Coronary artery (tissue), 2 donors: ENCODE results near the gene TMEM141.
"Not testable (repeated sequence)": the region's sequence is repeated elsewhere in the genome, so short reads cannot be mapped to it uniquely, and the experiment has no call there.

Experiments used
- DNase-seq: peaks from one replicate; pipeline ENCODE4 v3.0.0-alpha.2; 2017; ENCODE audit warnings: low spot score
- H3K27ac ChIP-seq, 2 donors: fragments of 200-600 bp; sonication (generic); one replicate each; pipeline ENCODE4 v1.5.1; 2016 to 2019
- H3K4me3 ChIP-seq: fragments of 200-600 bp; sonication (generic); 2 replicates; pipeline ENCODE4 v1.5.1; 2016; ENCODE audit warnings: mild to moderate bottlenecking, moderate library complexity
- TF ChIP-seq, protein P1 (sequence below): fragments of 200-600 bp; sonication (generic); IDR thresholded peaks from one replicate; pipeline ENCODE4 v1.5.1; 2019; ENCODE audit warnings: antibody characterized with exemption

The TMEM141 gene

DNA sequence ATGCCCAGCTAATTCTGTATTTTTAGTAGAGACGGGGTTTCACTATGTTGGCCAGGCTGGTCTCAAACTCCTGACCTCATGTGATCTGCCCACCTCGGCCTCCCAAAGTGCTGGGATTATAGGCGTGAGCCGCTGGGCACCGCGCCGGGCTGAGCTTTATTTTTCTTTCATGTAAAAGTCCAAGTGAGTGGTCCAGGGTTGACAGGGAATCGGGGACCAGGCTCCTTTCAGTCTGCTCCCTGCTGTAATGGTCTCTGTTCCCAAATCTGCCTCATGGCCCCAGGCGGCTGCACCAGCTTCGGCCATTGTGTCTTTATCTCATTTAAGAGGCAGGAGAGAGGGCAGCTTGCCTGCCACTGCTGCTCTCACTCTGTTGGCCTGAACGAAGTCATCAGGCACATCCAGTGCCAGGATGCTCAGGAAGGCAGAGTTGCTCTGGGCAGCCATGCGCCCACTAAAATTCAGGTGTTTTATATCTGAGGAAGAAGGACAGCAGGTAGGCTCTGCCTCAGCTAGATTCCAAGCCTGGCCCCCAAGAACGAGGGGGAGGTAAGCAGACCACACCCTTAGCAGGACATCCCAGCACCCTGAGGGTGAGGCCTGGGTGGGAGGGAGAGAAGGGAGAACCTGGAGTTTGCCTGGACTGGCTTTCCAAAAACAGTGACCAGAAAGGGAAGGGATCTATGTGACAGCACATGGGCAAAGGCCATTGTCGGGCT is 3.3 kb downstream of the TMEM141 start:
- H3K4me3 ChIP-seq: no peak overlapping the region
- DNase-seq: no peak
- TF ChIP-seq, protein P1, sequence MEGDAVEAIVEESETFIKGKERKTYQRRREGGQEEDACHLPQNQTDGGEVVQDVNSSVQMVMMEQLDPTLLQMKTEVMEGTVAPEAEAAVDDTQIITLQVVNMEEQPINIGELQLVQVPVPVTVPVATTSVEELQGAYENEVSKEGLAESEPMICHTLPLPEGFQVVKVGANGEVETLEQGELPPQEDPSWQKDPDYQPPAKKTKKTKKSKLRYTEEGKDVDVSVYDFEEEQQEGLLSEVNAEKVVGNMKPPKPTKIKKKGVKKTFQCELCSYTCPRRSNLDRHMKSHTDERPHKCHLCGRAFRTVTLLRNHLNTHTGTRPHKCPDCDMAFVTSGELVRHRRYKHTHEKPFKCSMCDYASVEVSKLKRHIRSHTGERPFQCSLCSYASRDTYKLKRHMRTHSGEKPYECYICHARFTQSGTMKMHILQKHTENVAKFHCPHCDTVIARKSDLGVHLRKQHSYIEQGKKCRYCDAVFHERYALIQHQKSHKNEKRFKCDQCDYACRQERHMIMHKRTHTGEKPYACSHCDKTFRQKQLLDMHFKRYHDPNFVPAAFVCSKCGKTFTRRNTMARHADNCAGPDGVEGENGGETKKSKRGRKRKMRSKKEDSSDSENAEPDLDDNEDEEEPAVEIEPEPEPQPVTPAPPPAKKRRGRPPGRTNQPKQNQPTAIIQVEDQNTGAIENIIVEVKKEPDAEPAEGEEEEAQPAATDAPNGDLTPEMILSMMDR: no peak
- H3K27ac ChIP-seq: no peak overlapping the region

DNA sequence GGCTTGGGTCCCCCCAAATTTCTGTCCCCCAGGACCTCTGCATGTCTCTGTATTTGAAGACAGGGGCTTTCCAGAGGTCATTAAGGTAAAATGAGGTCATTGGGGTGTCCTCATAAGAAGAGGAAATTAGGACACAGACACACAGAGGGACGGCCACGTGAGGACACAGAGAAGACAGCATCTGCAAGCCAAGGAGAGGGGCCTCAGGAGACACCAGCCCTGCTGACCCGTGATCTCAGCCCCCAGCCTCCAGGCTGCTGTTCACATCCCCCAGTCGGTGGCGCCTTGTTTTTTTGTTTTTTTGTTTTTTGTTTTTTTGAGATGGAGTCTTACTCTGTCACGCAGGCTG is 3.8 kb downstream of the TMEM141 start:
- Histone ChIP-seq H3K27ac (no peak overlapping the region), H3K4me3 (no peak overlapping the region)
- TF ChIP-seq, protein P1: no peak
- no peak for DNase-seq

DNA sequence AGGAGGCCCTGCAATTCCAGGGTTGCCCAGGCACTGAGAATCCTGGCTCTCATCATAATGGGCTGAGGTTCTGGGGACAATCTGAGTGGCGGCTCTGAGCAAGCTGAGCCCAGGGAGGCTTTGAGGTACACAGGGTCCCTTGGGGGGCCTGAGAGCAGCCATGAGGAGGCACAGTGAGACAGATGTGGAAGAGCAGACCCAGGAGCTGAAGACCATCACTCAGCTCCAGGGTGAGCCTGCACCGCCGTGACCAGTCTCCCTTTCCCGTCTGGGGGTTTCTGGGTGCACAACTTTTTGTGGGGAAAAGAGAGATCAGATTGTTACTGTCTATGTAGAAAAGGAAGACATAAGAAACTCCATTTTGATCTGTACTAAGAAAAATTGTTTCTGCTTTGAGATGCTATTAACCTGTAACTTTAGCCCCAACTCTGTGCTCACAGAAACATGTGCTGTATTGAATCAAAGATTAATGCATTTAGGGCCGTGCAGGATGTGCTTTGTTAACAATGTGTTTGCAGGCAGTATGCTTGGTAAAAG is 5.2 kb downstream of the TMEM141 start, which contains the start of gene CCDC183:
TSS of gene CCDC183 (plus strand) at position 101 of the 537 bp plus-strand sequence. CDS start at position 161, 60 bp downstream.
- Histone ChIP-seq H3K27ac (no peak within 1 kb of the TSS), H3K4me3 (no peak within 1 kb of the TSS)
- TF ChIP-seq, protein P1: no peak
- DNase-seq: no peak

DNA sequence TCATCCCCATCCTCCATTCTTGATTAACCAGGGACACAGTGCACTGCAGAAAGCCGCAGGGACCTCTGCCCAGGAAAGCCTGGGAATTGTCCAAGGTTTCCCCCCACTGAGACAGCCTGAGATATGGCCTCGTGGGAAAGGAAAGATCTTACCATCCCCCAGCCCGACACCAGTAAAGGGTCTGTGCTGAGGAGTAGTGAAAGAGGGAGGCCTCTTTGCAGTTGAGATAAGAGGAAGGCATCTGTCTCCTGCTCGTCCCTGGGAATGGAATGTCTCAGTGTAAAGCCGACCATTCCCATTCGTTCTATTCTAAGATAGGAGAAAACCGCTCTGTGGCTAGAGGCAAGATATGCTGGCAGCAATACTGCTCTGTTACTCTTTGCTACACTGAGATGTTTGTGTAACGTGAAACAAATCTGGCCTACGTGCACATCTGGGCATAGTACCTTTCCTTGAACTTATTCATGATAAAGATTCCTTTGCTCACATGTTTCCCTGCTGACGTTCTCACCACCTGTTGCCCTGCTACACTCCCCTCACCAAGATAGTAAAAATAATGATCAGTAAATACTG is 5.7 kb downstream of the TMEM141 start:
- not testable (repeated sequence) for H3K27ac ChIP-seq, DNase-seq

DNA sequence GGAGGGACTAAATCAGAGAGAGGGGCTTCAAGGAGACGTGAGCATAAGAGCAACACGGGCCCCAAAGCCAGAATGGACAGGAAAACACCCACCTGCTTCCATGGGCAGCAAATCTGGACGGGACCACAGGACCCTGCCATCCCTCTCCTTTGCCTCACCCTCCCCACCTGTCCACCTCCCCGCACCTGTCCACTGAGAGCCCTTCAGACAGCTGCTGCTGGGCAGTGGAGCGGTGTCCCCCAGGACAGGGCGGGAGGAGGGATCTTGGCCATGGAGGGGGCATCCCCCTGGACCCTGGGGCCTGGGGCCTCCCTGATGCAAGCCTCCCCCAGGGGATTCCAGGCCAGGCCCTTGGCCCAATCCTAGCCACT is 7.5 kb downstream of the TMEM141 start:
- Histone ChIP-seq H3K4me3 (no peak overlapping the region), H3K27ac (no peak overlapping the region)
- TF ChIP-seq, protein P1: no peak
- no peak for DNase-seq

More for the DNA sequence above, 5.7 kb downstream of the TMEM141 start:
- H3K4me3 ChIP-seq: not testable (repeated sequence)

DNA sequence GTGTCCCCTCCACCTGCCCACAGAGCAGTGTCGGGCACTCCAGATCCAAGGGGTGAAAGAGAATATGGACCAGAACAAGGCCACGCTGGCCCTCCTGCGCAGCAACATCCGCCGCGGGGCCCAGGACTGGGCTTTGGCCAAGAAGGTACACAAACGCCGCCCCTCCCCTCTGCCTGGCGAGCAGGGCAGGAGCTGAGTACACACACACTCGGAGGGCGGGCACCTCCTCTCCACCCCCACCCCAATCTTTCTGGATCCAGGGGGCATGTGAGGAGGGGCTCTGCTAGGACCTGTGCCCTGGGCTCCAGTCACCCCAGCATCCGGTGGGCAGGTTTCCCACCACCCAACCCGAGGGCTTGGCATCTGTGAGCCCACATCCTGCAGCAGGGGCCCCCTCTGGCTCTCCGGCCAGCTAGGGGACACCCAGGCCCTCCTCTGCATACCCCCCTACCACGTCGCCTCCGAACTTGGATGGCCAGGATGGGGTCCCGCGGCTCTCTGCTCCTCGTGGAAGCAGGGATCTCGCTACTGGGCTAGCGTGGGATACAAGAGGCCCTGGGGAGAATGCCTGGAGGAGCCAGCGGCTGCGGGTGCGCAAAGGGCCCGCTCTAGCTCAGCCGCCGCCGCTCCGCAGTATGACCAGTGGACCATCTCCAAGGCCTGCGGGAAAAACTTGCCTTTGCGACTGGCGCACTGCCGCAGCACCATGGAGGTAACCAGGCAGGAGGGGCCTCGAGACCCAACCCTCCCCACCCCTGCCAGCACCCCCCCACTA is 8.1 kb downstream of the TMEM141 start:
- H3K27ac ChIP-seq: no peak overlapping the region
- DNase-seq: no peak
- TF ChIP-seq, protein P1: no peak
- H3K4me3 ChIP-seq: peak overlapping the region; percentile 47

DNA sequence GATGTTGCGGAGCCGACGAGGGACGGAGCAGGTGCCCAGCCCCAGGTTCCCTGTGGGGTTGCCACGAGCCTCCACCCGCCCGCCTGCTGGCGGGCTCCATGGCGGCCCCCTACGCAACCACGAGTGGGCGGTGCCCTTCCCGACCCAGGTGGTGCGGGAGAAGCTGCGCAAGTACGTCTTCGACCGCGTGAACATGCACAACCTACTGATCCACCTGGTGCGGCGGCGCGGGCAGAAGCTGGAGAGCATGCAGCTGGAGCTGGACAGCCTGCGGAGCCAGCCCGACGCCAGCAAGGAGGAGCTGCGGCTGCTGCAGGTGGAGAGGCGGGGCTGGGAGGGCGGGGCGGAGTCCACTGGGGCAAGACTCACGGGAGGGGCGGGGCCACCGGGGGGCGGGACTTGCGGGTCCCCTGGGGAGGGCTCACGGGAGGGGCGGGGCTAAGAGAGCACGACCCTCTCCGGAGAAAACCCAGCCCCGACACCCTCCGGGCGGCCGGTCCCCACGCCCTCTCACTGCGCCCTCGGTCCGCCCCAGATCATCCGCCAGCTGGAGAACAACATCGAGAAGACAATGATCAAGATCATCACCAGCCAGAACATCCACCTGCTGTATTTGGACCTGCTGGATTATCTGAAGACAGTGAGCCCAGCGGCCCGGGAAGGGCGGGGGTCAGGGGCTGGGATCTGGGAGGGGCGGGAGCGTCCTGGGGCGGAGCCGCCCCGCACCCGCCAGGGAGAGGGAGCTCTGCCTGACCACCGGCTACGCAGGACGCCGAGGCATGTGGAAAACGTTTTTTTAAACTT is 8.9 kb downstream of the TMEM141 start:
- no peak for DNase-seq
- Histone ChIP-seq H3K4me3 (peak overlapping the region; percentile 47), H3K27ac (no peak overlapping the region)
- TF ChIP-seq, protein P1: no peak
